BLaER1 treated with 17β-estradiol and CSF1 and Interleukin-3, amounts not matched to agents 10 nM and 100 nM (cell line): ENCODE results near the gene CFAP97.
"Not testable (repeated sequence)": the region's sequence is repeated elsewhere in the genome, so short reads cannot be mapped to it uniquely, and the experiment has no call there.

Source experiments
- H3K27ac ChIP-seq, 11 experiments: shearing (Covaris generic); formaldehyde crosslinking; 2 replicates each; pipeline ENCODE4 v1.8.1; 2022
- H3K27me3 ChIP-seq, 11 experiments: shearing (Covaris generic); formaldehyde crosslinking; 2 replicates each; pipeline ENCODE4 v1.8.1; 2022
- H3K36me3 ChIP-seq, 11 experiments: shearing (Covaris generic); formaldehyde crosslinking; 2 replicates each; pipeline ENCODE4 v1.8.1; 2022
- H3K4me1 ChIP-seq, 10 experiments: shearing (Covaris generic); formaldehyde crosslinking; 2 replicates each; pipeline ENCODE4 v1.8.1; 2022
- H3K4me2 ChIP-seq, 11 experiments: shearing (Covaris generic); formaldehyde crosslinking; 2 replicates each; pipeline ENCODE4 v1.8.1; 2022
- H3K4me3 ChIP-seq, 10 experiments: shearing (Covaris generic); formaldehyde crosslinking; 2 replicates each; pipeline ENCODE4 v1.8.1; 2022
- H3K9ac ChIP-seq, 11 experiments: shearing (Covaris generic); formaldehyde crosslinking; 2 replicates each; pipeline ENCODE4 v1.8.1; 2022
- H3K9me3 ChIP-seq, 11 experiments: shearing (Covaris generic); formaldehyde crosslinking; replicated peaks in 1 of 11; 2 replicates each; pipeline ENCODE4 v1.8.1; 2022
- H4K20me1 ChIP-seq, 11 experiments: shearing (Covaris generic); formaldehyde crosslinking; 2 replicates each; pipeline ENCODE4 v1.8.1; 2022
- Cebpa-rat ChIP-seq, 11 experiments: shearing (Covaris generic); IDR thresholded peaks; 2 replicates each; pipeline ENCODE4 v1.8.1; 2022

CFAP97 gene

DNA sequence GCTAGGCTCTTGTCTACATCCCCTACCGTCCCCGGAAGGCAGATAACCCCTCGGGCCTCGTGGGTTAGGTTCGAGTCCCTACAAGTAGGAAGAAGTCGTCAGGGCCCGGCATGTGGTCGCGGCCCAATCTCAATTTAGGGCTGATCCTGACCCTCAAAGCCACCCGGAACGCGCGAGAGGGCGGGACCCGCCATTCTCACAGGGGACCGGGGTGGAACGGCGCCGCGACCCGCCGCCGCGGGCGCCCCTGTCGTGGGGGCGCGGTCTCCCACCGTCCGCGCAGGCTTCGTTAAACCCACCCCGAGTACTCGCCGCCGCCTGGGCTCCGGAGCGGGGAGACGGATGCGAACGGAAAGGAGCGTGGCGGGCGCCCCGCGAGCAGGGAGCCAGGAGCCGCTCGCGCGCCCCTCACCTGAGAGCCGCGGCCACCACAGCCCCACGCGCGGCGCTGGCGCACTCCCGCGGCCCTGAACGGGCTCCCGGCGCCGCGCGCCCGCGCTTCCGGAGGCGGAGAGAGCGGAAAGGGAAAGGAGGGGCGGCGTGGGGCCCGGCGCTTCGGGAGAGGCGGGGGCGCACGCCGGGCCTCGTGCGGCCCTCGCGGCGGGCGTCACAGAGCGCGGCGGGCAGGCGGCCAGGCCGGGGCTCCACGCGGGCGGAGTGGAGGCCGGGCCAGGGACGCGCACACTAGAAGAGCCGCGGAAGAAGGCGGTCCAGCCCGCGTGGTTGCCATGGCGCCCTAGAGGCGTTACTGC, at the start of gene CFAP97:
Gene CFAP97 (minus strand): TSS at position 515 of the 752 bp plus-strand sequence. CDS start 12,804 bp downstream, outside the sequence.
- Histone ChIP-seq H3K27ac (peak within 1 kb of the TSS; percentile 89 to 98 (median 95)), H3K4me3 (peak within 1 kb of the TSS; percentile 68 to 80 (median 75)), H3K4me1 (peaks cover 34 to 55% (median 45%) of the 10 kb centered on the region in 10 experiments), H4K20me1 (peaks cover 9 to 30% (median 18%) of the 10 kb centered on the region in 11 experiments; a peak in 12 of 22 replicates), H3K27me3 (peaks cover 0 to 4% (median 0%) of the 10 kb centered on the region in 11 experiments; a peak in 1 of 22 replicates), H3K9me3 (no peaks in the 10 kb centered on the region), H3K4me2 (peak within 1 kb of the TSS; percentile 78 to 97 (median 92)), H3K9ac (peak within 1 kb of the TSS; percentile 90 to 97 (median 92)), H3K36me3 (peaks cover 4 to 28% (median 20%) of the 10 kb centered on the region in 11 experiments; a peak in 20 of 22 replicates)
- no peak for TF ChIP-seq Cebpa-rat (IDR thresholded peaks at IDR 0.05)

DNA sequence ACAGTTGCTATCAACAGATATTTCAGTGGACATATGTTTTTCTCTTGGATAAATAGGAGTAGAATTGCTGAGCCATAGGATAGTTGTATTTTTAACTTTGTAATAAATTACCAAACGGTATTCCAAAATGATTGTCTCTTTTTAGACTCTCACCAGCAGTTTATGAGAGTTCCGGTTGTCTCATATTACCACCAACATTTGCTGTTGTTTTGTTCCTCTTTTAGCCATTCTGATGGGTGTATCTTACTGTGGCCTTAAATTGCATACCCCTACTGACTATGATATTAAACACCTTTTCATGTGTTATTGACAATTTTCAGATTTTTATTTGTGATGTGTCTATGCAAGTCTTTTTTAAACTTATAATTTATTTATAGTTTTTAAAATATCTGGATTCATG, 45.3 kb upstream of the CFAP97 start:
- peaks cover 0 to 49% (median 18%) of the 10 kb centered on the region in 11 experiments; a peak in 14 of 22 replicates for H4K20me1 ChIP-seq
- H3K4me1 ChIP-seq, result peaks cover 0 to 16% (median 5%) of the 10 kb centered on the region in 10 experiments; a peak in 16 of 20 replicates
- H3K27ac ChIP-seq, result no peak overlapping the region
- no peak overlapping the region for H3K9ac ChIP-seq
- no peaks in the 10 kb centered on the region for H3K27me3 ChIP-seq
- no peak for TF ChIP-seq Cebpa-rat (IDR thresholded peaks at IDR 0.05)
- no peak overlapping the region for H3K4me3 ChIP-seq
- no peaks in the 10 kb centered on the region for H3K9me3 ChIP-seq
- H3K4me2 ChIP-seq, result no peak overlapping the region
- H3K36me3 ChIP-seq, result peaks cover 10 to 82% (median 42%) of the 10 kb centered on the region in 11 experiments; a peak in 19 of 22 replicates

DNA sequence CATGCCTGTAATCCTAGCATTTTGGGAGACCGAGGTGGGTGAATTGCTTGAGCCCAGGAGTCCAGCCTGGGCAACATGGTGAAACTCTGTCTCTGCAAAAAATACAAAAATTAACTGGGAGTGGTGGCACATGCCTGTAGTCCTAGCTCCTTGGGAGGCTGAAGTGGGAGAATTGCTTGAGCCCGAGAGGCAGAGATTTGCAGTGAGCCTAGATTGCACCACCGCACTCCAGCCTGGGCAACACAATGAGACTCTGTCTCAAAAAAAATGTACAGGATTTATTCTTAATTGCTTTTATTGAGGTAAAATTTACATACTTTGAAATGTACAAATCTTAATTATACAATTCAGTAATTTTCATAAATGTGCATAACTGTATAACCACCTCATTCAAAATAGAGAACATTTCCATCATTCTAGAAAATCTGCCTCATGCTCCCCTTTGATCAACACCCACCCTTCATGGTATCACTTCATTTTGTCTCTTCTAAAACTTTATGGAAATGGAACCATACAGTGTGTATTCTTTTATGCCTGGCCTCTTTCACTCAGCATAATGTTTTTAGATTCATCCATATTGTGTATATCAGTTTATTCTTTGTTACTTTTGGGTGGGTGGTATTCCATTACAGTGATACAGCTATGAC, 44.7 kb upstream of the CFAP97 start:
- no peak for TF ChIP-seq Cebpa-rat (IDR thresholded peaks at IDR 0.05)
- Histone ChIP-seq H4K20me1 (peaks cover 0 to 55% (median 23%) of the 10 kb centered on the region in 11 experiments; a peak in 16 of 22 replicates), H3K4me1 (peaks cover 0 to 10% (median 0%) of the 10 kb centered on the region in 10 experiments; a peak in 9 of 20 replicates), H3K36me3 (peaks cover 10 to 76% (median 43%) of the 10 kb centered on the region in 11 experiments; a peak in 19 of 22 replicates), H3K9me3 (no peaks in the 10 kb centered on the region), H3K27me3 (no peaks in the 10 kb centered on the region), H3K4me2 (no peak overlapping the region), H3K4me3 (no peak overlapping the region), H3K9ac (no peak overlapping the region), H3K27ac (no peak overlapping the region)

DNA sequence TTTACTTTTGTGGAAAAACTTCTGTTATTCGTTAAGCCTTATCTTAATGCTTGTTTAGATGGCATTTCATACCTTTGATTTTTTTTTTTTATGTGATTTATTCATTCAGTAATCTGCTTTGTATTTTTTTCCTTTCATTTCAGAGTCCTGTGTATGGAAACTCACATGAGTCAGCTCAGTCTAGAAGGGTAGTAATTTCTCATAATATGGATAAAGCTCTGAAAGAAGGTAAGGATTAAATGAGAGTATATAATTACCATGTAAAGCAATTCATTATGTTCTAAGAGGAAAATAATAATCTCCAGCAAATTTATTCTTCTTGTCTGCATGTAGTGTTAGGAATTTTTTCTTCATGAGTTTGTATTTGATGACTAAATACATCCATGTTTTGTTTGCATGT, 43.4 kb upstream of the CFAP97 start:
- no peak overlapping the region for H3K9ac ChIP-seq
- peaks cover 4 to 69% (median 37%) of the 10 kb centered on the region in 11 experiments; a peak in 17 of 22 replicates for H4K20me1 ChIP-seq
- H3K27ac ChIP-seq, result no peak overlapping the region
- H3K4me3 ChIP-seq, result no peak overlapping the region
- H3K4me1 ChIP-seq, result peaks cover 0 to 12% (median 5%) of the 10 kb centered on the region in 10 experiments; a peak in 7 of 20 replicates
- H3K4me2 ChIP-seq, result no peak overlapping the region
- no peaks in the 10 kb centered on the region for H3K27me3 ChIP-seq
- peaks cover 13 to 82% (median 49%) of the 10 kb centered on the region in 11 experiments; a peak in 20 of 22 replicates for H3K36me3 ChIP-seq
- no peak for TF ChIP-seq Cebpa-rat (IDR thresholded peaks at IDR 0.05)
- peaks cover 0 to 7% (median 1%) of the 10 kb centered on the region in 11 experiments; a peak in 8 of 22 replicates for H3K9me3 ChIP-seq

DNA sequence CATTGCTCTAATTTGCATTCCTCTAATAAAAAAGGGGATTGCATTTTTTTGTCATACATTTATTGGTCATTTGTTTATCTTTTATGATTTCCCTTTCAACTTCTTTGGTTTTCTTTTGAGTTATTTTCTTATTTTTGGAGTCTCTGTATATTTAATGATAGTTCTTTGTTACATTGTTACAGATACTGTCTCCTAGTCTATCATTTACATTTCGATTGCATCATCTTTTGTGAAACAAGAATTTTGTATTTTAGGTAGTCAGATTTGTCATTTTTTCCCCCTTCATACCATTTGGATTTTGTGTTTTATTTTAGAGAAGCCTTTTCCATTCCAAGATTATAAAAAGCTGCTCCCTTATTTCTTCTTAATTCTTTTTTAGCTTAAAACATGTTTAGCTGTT, 42.7 kb upstream of the CFAP97 start:
- peaks cover 0 to 13% (median 5%) of the 10 kb centered on the region in 10 experiments; a peak in 7 of 20 replicates for H3K4me1 ChIP-seq
- H3K4me2 ChIP-seq, result 0 out of 22 replicates have a peak overlapping the region, but pooled peaks of 1 of the 11 experiments have one; percentile 19

DNA sequence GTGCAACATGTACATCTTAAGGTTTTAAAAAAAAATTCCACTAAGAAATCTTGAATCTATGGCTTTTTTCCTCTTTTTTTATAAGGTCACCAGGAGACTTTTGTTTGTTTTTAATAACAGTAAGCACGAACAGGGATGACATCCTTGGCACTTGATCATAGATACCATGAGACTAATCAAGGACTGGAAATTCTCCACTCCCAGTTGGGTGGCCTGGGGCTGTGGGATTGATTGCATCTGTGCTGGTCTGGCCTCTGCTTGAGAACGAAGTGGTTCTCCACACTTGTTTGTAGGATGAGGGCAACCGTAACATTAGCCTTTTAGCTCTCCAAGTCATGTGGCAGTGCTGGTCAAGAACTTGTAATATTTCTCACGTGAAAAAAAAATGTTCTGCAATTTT, 41.0 kb upstream of the CFAP97 start:
- Histone ChIP-seq H4K20me1 (peaks cover 4 to 61% (median 37%) of the 10 kb centered on the region in 11 experiments; a peak in 17 of 22 replicates), H3K9me3 (peaks cover 0 to 17% (median 9%) of the 10 kb centered on the region in 11 experiments; a peak in 12 of 22 replicates), H3K36me3 (peaks cover 11 to 64% (median 39%) of the 10 kb centered on the region in 11 experiments; a peak in 20 of 22 replicates), H3K27me3 (no peaks in the 10 kb centered on the region), H3K4me1 (peaks cover 0 to 13% (median 5%) of the 10 kb centered on the region in 10 experiments; a peak in 7 of 20 replicates), H3K9ac (no peak overlapping the region), H3K4me3 (no peak overlapping the region), H3K27ac (no peak overlapping the region), H3K4me2 (no peak overlapping the region)
- TF ChIP-seq Cebpa-rat (IDR thresholded peaks at IDR 0.05), result no peak

More for the DNA sequence above, 42.7 kb upstream of the CFAP97 start:
- no peak overlapping the region for H3K27ac ChIP-seq
- peaks cover 15 to 80% (median 55%) of the 10 kb centered on the region in 11 experiments; a peak in 20 of 22 replicates for H3K36me3 ChIP-seq
- peaks cover 4 to 68% (median 37%) of the 10 kb centered on the region in 11 experiments; a peak in 17 of 22 replicates for H4K20me1 ChIP-seq
- TF ChIP-seq Cebpa-rat (IDR thresholded peaks at IDR 0.05), result no peak
- peaks cover 0 to 14% (median 8%) of the 10 kb centered on the region in 11 experiments; a peak in 11 of 22 replicates for H3K9me3 ChIP-seq
- no peak overlapping the region for H3K9ac ChIP-seq
- H3K27me3 ChIP-seq, result no peaks in the 10 kb centered on the region
- no peak overlapping the region for H3K4me3 ChIP-seq

DNA sequence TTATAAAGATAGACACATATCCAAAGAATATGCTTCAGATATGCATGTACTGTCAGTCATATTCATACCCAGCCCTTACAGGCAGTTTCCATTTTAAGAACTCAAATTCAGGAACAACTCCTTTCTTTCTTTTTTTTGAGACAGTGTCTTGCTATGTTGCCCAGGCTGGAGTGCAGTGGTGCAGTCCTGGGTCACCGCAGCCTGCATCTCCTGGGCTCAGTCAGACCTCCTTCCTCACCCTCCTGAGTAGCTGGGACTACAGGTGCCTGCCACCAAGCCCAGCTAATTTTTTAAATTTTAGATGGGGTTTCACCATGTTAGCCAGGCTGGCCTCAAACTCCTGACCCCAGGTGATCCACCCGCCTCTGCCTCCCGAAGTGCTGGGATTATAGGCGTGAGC, 40.1 kb upstream of the CFAP97 start:
- no peak overlapping the region for H3K4me3 ChIP-seq
- peaks cover 4 to 59% (median 37%) of the 10 kb centered on the region in 11 experiments; a peak in 17 of 22 replicates for H4K20me1 ChIP-seq
- no peak overlapping the region for H3K4me2 ChIP-seq
- no peak for TF ChIP-seq Cebpa-rat (IDR thresholded peaks at IDR 0.05)
- H3K4me1 ChIP-seq, result peaks cover 0 to 13% (median 5%) of the 10 kb centered on the region in 10 experiments; a peak in 7 of 20 replicates
- peaks cover 6 to 62% (median 37%) of the 10 kb centered on the region in 11 experiments; a peak in 21 of 22 replicates for H3K36me3 ChIP-seq
- H3K9ac ChIP-seq, result no peak overlapping the region
- peaks cover 5 to 24% (median 16%) of the 10 kb centered on the region in 11 experiments for H3K9me3 ChIP-seq
- H3K27ac ChIP-seq, result no peak overlapping the region
- H3K27me3 ChIP-seq, result no peaks in the 10 kb centered on the region

DNA sequence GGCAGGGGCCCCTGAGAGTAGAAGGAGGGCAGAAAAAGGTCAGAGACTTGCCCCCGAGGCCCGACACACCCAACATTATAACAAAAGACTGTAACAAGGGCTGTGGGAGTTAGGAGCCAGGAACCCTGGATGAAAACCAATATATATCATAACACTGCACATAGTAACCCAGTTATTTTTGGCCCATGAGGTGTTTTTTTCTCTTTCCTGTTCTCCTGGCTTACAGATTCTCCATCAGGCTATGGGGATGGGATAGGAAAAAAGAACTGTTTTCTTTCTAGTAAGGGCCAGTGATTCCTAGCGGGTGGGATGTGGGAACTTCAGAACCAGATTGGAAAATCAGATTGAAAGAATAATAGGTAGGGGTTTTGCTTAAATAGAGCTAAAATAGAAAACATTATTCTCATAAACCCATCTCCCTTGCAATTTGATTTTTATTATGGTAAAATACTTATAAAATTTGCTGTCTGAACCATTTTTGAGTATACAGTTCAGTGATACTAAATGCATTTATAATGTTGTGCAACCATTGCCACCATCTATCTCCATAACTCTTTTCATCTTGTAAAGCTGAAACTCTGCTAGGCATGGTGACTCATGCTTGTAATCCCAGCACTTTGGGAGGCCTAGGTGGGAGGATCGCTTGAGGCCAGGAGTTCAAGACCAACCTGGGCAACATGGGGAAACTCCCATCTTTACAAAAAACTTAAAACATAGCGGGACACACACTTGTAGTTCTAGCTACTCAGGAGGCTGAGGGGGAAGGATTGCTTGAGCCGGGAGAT, 39.1 kb upstream of the CFAP97 start:
- Histone ChIP-seq H3K9ac (no peak overlapping the region), H3K4me3 (no peak overlapping the region), H3K4me1 (peaks cover 0 to 13% (median 5%) of the 10 kb centered on the region in 10 experiments; a peak in 7 of 20 replicates), H3K4me2 (0 out of 22 replicates have a peak overlapping the region, but pooled peaks of 1 of the 11 experiments have one; percentile 2), H3K27ac (no peak overlapping the region), H4K20me1 (peaks cover 4 to 53% (median 34%) of the 10 kb centered on the region in 11 experiments; a peak in 17 of 22 replicates), H3K36me3 (peaks cover 13 to 62% (median 37%) of the 10 kb centered on the region in 11 experiments), H3K9me3 (peaks cover 14 to 33% (median 26%) of the 10 kb centered on the region in 11 experiments), H3K27me3 (no peaks in the 10 kb centered on the region)
- no peak for TF ChIP-seq Cebpa-rat (IDR thresholded peaks at IDR 0.05)

DNA sequence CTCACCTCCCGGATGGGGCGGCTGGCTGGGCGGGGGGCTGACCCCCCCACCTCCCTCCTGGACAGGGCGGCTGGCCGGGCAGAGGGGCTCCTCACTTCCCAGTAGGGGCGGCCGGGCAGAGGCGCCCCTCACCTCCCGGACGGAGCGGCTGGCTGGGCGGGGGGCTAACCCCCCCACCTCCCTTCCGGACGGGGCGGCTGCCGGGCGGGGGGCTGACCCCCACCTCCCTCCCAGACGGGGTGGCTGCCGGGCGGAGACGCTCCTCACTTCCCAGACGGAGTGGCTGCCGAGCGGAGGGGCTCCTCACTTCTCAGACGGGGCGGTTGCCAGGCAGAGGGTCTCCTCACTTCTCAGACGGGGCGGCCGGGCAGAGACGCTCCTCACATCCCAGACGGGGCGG, 36.7 kb upstream of the CFAP97 start:
- not testable (repeated sequence) for H3K4me2 ChIP-seq, H3K27ac ChIP-seq, H3K9ac ChIP-seq, H3K4me3 ChIP-seq, H3K27me3 ChIP-seq
- peaks cover 22 to 40% (median 31%) of the 10 kb centered on the region in 11 experiments for H3K9me3 ChIP-seq
- H4K20me1 ChIP-seq, result peaks cover 4 to 47% (median 39%) of the 10 kb centered on the region in 11 experiments; a peak in 17 of 22 replicates
- peaks cover 17 to 58% (median 38%) of the 10 kb centered on the region in 11 experiments for H3K36me3 ChIP-seq
- peaks cover 0 to 11% (median 5%) of the 10 kb centered on the region in 10 experiments; a peak in 7 of 20 replicates for H3K4me1 ChIP-seq
